HG02623 (cell line): ENCODE measurements around the gene CD9.

Experiments used
- ATAC-seq: cut with Tn5 transposase; IDR thresholded peaks from one replicate; pipeline ENCODE4 v1.9.1; 2021; ENCODE audit warnings: moderate library complexity; ENCODE audit not compliant: unreplicated experiment

Gene CD9

GRCh38 chr12:6235906-6236640 is 35.9 kb downstream of the CD9 start:
- no peak for ATAC-seq

GRCh38 chr12:6236641-6236940 is 36.4 kb downstream of the CD9 start:
- no peak for ATAC-seq

GRCh38 chr12:6237830-6238229 is 37.6 kb downstream of the CD9 start:
- ATAC-seq = no peak

- no peak for ATAC-seq
Measured at GRCh38 chr12:6238875-6239274, 38.7 kb downstream of the CD9 start.

- ATAC-seq = no peak
Measured at GRCh38 chr12:6241495-6241894, 41.3 kb downstream of the CD9 start.

- ATAC-seq = no peak
Measured at GRCh38 chr12:6249580-6249979, 49.4 kb downstream of the CD9 start.

GRCh38 chr12:6250343-6250742 is 50.1 kb downstream of the CD9 start:
- ATAC-seq = no peak

GRCh38 chr12:6253278-6253677 is 53.1 kb downstream of the CD9 start:
- ATAC-seq = no peak

GRCh38 chr12:6254491-6254890 is 54.3 kb downstream of the CD9 start:
- no peak for ATAC-seq

- no peak for ATAC-seq
Measured at GRCh38 chr12:6257007-6257406, 56.8 kb downstream of the CD9 start.

- ATAC-seq = no peak
Measured at GRCh38 chr12:6262211-6262610, 62.0 kb downstream of the CD9 start.

- ATAC-seq = no peak
Measured at GRCh38 chr12:6262623-6263022, 62.4 kb downstream of the CD9 start.

- no peak for ATAC-seq
Measured at GRCh38 chr12:6263931-6264330, 63.7 kb downstream of the CD9 start.

- ATAC-seq = no peak
Measured at GRCh38 chr12:6264402-6265037, 64.3 kb downstream of the CD9 start.

- no peak for ATAC-seq
Measured at GRCh38 chr12:6265038-6265405, 64.8 kb downstream of the CD9 start.

GRCh38 chr12:6266541-6266966 is 66.4 kb downstream of the CD9 start:
- ATAC-seq = no peak

- no peak for ATAC-seq
Measured at GRCh38 chr12:6266971-6267721, 66.9 kb downstream of the CD9 start.

GRCh38 chr12:6268484-6269157 is 68.4 kb downstream of the CD9 start:
- ATAC-seq = no peak

- no peak for ATAC-seq
Measured at GRCh38 chr12:6269986-6270385, 69.8 kb downstream of the CD9 start.

- ATAC-seq = no peak
Measured at GRCh38 chr12:6271281-6271680, 71.1 kb downstream of the CD9 start.

GRCh38 chr12:6272300-6273204 is 72.4 kb downstream of the CD9 start:
- no peak for ATAC-seq
